CD1c-positive myeloid dendritic cell (primary cell): ENCODE results near the gene ZNF574.

Experiments used
- DNase-seq: peaks from one replicate; pipeline ENCODE4 v3.0.0-alpha.2; 2016; ENCODE audit errors: extremely low spot score

ZNF574 gene

DNA sequence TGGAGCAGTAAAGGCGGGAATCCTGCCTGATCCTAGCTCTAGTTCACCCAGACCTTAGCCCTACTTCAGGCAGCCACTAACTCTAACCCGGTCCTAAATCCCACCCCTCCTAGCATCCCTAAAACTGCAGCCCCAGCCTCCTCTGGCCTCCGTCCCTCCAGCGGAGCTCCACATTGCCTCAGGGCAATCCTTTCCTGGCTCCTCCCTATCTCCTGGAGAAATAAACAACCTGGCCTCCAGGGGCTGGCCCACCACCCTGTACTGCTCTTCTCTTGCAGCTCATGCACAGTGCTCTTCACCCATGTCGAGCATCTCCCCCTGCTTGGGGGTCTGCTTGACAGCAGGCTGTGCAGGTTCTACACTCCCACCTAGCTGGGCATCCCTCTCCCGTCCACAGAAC is 49.6 kb downstream of the ZNF574 start:
- no peak for DNase-seq

DNA sequence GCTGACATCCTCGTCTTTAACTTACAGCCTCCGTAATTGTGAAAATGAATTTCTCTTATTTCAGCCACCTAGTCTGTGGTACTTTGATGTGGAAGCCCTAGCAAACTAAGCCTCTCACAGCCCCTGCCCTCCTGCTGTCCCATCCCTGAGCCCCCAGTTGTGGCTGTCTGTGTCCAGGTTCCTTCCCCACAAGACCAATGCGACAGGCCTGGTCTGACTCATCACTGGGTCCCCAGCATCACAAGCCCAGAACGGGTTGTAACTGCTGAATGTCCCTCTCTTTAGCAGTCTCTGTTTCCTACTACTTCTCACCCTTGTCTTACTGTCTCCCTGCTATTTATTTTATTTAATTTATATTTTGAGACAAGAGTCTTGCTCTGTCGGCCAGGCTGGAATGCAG is 50.6 kb downstream of the ZNF574 start:
- peak; percentile 12 for DNase-seq

DNA sequence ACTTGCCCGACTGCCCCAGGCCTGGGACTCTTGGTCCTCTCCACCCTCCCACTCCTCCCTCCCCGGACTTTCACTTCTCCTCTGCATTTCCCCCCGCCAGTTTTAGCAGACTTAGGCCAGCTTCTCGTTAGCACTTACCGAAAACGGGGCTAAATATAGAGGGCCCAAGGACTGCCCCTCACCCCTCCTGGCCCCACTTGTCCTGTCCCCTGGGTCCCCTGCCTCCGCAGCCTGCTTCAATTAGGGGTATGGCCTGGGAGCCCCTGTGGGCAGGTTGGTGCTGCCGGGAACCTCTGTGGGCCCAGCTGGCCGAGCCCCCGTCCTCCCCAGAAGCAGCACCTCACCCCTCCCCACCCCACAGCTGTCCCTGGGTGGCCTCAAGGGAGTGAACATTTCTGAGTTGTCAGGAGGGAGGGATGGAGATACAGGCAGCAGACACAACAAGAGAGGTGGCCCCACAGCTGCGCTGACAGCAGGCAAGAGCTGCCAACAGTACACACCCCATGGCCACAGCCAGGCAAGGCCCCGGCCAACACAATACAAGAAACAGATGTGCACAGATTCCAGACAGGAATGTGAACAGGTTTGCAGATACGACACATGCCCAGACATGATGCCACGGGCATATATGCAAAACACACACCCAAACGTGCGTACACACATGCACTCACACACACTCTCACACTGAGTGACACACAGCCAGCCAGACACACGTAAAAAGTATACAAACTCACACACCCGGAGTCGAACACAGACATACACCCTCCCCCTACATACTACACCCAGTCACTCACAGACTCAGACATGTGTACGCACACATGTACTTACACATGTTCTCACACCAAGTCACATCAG is 53.7 kb downstream of the ZNF574 start:
- peak; percentile 82 for DNase-seq

DNA sequence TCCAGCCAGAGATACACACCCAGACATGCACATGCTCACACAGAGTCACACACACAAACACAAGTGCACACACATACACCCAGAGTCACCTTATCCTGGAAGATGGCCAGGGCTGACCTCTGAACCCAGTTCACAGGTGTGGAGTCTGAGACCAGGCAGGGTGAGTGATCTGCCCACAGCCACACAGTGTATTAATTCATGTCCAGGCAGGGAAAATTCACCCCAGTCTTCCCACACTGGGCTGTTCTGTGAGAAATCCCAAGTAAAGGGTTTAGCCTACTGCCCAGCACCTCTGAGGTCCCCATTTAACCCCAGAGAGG is 54.2 kb downstream of the ZNF574 start:
- DNase-seq, result no peak
